Stimulated activated CD8-positive, alpha-beta memory T cell treated with anti-CD3 and anti-CD28 coated beads, Interleukin-7, amount 100 ng/mL, for 48 hours (primary cell): ENCODE data around the gene RANBP9.

ENCODE experiments used
- DNase-seq, 2 donors: peaks; one replicate each; pipeline ENCODE4 v3.0.0-alpha.2; 2020; ENCODE audit warnings: low read depth in 1 of 2; ENCODE audit errors: extremely low read depth in 1 of 2

RANBP9 gene

GRCh38 chr6:13604546-13605416, 106.9 kb downstream of the RANBP9 start:
- DNase-seq, result no peak

GRCh38 chr6:13604135-13604534, 107.5 kb downstream of the RANBP9 start:
- DNase-seq, result no peak

GRCh38 chr6:13600036-13600435, 111.6 kb downstream of the RANBP9 start:
- no peak for DNase-seq

GRCh38 chr6:13597073-13597472, 114.6 kb downstream of the RANBP9 start:
- DNase-seq, result no peak

GRCh38 chr6:13593720-13594119, 117.9 kb downstream of the RANBP9 start:
- DNase-seq, result no peak

- DNase-seq, result no peak
Observed at GRCh38 chr6:13593103-13593502, 118.5 kb downstream of the RANBP9 start.

GRCh38 chr6:13591205-13591921, 120.3 kb downstream of the RANBP9 start:
- DNase-seq, result no peak

- DNase-seq, result no peak
Observed at GRCh38 chr6:13590574-13591153, 121.0 kb downstream of the RANBP9 start.

- DNase-seq, result no peak
Observed at GRCh38 chr6:13589801-13590200, 121.8 kb downstream of the RANBP9 start.

- no peak for DNase-seq
Observed at GRCh38 chr6:13586603-13587542, 124.8 kb downstream of the RANBP9 start.

- no peak for DNase-seq
Observed at GRCh38 chr6:13581700-13582229, 129.9 kb downstream of the RANBP9 start.

- DNase-seq, result no peak
Observed at GRCh38 chr6:13579911-13580310, 131.7 kb downstream of the RANBP9 start.

GRCh38 chr6:13577926-13578325, 133.7 kb downstream of the RANBP9 start:
- no peak for DNase-seq

- no peak for DNase-seq
Observed at GRCh38 chr6:13576017-13576416, 135.6 kb downstream of the RANBP9 start.

- no peak for DNase-seq
Observed at GRCh38 chr6:13575377-13575775, 136.3 kb downstream of the RANBP9 start.

GRCh38 chr6:13574571-13575376, 136.9 kb downstream of the RANBP9 start, which contains the start of gene SIRT5:
TSS of gene SIRT5 (plus strand) at chr6:13574601. CDS start at chr6:13584111, 9,510 bp downstream.
- peak; percentile 50 to 67 for DNase-seq

GRCh38 chr6:13574149-13574570, 137.5 kb downstream of the RANBP9 start:
- DNase-seq, result peak; percentile 82 to 90

GRCh38 chr6:13573669-13574110, 137.9 kb downstream of the RANBP9 start:
- DNase-seq, result peak in 1 of 2 donors; percentile 11

GRCh38 chr6:13572951-13573654, 138.5 kb downstream of the RANBP9 start:
- no peak for DNase-seq
